HG03159 (cell line): ENCODE measurements around the gene PPARG.
"Not testable (repeated sequence)": the region's sequence is repeated elsewhere in the genome, so short reads cannot be mapped to it uniquely, and the experiment has no call there.

Source experiments
- ATAC-seq: cut with Tn5 transposase; IDR thresholded peaks from one replicate; pipeline ENCODE4 v1.9.1; 2021; ENCODE audit warnings: mild to moderate bottlenecking, moderate library complexity; ENCODE audit not compliant: unreplicated experiment

The PPARG gene

GRCh38 chr3:12278566-12278965 is 10.3 kb upstream of the PPARG start:
- no peak for ATAC-seq

GRCh38 chr3:12279591-12280326 is 9.1 kb upstream of the PPARG start:
- ATAC-seq: no peak

- ATAC-seq: no peak
Measured at GRCh38 chr3:12280357-12280806, 8.5 kb upstream of the PPARG start.

GRCh38 chr3:12284591-12284990 is 4.3 kb upstream of the PPARG start:
- ATAC-seq: no peak

GRCh38 chr3:12285003-12285555 is 3.8 kb upstream of the PPARG start:
- ATAC-seq: no peak

GRCh38 chr3:12285779-12286178 is 3.1 kb upstream of the PPARG start:
- ATAC-seq: not testable (repeated sequence)

- no peak for ATAC-seq
Measured at GRCh38 chr3:12286504-12286903, 2.4 kb upstream of the PPARG start.

GRCh38 chr3:12286927-12287726 is 1.7 kb upstream of the PPARG start:
- ATAC-seq: no peak

- ATAC-seq: no peak
Measured at GRCh38 chr3:12287727-12288181, 1.1 kb upstream of the PPARG start.

GRCh38 chr3:12289524-12289923 is 654 bp downstream of the PPARG start:
- ATAC-seq: no peak

GRCh38 chr3:12292770-12293169 is 3.9 kb downstream of the PPARG start:
- ATAC-seq: no peak

- ATAC-seq: no peak
Measured at GRCh38 chr3:12294885-12295580, 6.2 kb downstream of the PPARG start.

GRCh38 chr3:12296511-12296910 is 7.6 kb downstream of the PPARG start:
- no peak for ATAC-seq

GRCh38 chr3:12299026-12299425 is 10.2 kb downstream of the PPARG start:
- no peak for ATAC-seq

- no peak for ATAC-seq
Measured at GRCh38 chr3:12300137-12300536, 11.3 kb downstream of the PPARG start.

GRCh38 chr3:12301031-12301430 is 12.2 kb downstream of the PPARG start:
- ATAC-seq: no peak

GRCh38 chr3:12301513-12301912 is 12.6 kb downstream of the PPARG start:
- no peak for ATAC-seq

- ATAC-seq: no peak
Measured at GRCh38 chr3:12302564-12302963, 13.7 kb downstream of the PPARG start.

- ATAC-seq: no peak
Measured at GRCh38 chr3:12303534-12303933, 14.7 kb downstream of the PPARG start.

- ATAC-seq: no peak
Measured at GRCh38 chr3:12303993-12304392, 15.1 kb downstream of the PPARG start.

- ATAC-seq: no peak
Measured at GRCh38 chr3:12307136-12307535, 18.3 kb downstream of the PPARG start.
